ENCODE data around the gene ERC2.

Gene ERC2

DNA sequence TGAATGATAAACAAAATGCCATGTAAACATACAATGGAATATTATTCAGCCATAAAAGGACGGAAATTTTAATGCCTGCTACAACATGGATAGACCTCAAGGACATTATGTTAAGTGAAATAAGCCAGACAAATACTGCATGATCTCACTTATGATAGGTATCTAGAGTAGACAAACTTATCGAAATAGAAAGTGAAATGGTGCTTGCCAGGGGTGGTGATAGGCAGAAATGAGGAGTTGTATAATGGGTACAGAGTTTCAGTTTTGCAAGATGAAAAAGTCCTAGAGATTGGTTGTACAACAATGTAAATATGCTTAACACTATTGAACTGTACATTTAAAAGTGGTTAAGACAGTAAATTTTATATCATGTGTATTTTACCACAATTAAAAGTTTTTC is 287.8 kb downstream of the ERC2 start:
- FAIRE-seq = no peak

DNA sequence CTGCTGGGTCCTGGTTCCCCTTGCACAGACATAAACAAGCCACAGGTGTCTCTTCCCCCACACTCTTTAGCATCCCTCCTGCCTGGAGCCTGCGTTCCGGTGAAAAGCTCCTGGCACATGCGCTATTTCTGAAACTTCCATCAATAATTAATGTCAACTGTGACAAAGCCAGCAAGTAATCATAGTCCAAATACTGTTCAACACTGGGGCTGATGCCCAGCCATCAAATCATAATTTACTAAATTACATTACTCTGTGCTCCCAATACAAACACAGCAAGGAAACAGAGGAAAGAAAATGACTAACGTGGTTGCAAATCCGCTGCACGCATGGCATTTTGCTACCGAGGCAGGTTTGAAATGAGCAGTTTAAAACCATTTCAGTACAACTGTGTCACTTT is 294.7 kb downstream of the ERC2 start:
- no peak for FAIRE-seq

DNA sequence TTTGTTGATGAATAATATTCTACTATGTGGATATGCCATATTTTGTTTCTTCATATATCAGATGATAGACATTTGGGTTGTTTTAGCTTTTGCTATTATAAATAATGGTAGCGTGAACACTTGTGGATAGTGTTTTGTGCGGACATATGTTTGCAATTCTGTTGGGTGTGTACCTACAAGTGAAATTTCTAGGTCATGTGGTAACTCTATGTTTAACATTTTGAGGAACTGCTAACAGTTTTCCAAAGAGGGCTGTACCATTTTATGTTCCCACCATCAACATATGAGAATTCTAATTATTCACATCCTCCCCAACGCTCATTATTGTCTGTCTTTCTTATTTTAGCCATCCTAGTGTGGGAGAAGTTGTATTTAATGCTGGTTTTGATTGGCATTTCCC is 303.8 kb downstream of the ERC2 start:
- FAIRE-seq = no peak

DNA sequence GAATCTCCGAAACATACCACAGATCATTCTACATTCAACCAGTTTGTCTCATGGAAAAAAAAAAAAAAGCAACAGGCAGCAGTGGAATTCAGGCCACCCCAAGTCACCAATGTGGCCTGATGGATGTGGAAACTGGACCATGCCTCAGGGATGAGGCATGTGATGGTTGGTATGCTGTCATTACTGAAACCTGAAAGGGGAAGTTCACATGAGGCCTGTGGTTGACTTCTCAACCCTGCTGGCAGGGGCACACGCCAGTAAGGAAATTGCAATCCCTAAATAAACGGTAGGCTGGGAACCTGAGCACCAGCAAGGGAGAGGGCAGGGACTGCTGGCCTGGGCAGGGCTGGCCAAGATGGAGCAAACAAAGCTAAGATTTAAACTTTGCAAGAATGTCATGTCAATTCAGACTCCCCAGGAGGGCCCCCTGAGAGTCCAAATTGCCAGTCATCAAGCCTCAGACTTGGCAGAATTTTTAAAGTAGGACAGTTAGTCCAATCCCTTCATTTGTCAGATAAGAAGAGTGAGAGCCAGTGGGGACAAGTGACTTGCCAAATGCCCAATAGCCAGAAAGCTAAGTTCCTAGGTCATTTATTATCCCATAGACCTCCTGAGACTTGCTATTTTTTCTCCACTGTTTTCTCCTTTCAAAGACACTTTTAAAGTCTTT is 310.4 kb downstream of the ERC2 start:
- no peak for FAIRE-seq

DNA sequence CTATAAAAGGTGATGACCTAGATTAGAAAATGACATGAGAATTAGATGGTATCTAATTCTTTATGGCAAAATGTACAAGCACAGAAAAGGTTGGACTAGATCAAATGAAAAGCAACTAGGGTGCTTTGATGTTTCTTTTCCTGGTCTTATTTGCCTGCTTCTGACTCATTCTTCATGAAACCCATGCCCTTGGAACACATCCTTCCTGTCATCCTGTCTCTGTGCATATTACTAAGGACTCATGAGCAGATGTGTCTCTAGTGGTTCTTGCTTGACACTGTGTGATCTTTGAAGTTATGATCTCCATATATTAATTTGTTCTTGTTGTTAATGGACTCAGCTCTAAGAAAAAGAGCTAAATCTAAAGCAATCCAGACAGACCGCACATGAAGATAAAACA is 314.0 kb downstream of the ERC2 start:
- FAIRE-seq = no peak

DNA sequence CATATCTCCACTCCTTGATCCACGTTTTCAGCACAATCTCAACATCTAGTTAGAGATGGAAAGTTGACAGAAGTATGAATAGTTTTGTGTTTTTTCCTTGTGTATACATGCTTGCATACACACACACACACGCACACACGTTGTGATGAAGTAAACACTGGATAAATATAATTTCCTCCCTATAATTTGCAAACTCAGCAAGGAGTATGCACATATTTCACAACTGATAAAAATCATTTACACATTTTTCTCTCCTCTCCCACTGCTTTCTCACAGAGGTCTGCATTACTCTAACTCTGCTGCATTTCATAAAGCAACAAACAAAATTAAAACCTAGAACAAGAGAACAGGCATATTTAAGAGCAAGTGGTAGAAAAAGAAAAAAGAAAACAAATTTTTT is 320.9 kb downstream of the ERC2 start:
- no peak for FAIRE-seq

GRCh38 chr3:56145410-56145809 is 322.9 kb downstream of the ERC2 start:
- FAIRE-seq = no peak

DNA sequence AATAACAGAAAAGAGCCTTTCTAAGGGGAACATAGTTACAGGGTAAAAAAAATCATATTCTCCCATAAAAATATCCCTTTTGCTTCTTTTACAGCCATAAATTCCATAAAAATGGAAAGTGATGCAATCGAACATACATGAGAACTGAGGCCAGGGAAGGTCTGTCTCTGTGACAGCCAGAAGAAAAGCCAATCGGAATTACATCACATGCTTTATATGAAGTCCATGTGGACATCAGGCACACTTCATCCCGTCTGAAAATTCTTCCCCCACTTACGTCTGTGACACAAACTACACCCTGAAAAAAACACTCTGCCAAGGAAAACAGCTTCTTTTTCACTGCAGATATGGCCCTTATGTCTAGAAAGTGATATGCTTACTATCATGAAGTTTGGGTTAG is 323.5 kb downstream of the ERC2 start:
- no peak for FAIRE-seq

DNA sequence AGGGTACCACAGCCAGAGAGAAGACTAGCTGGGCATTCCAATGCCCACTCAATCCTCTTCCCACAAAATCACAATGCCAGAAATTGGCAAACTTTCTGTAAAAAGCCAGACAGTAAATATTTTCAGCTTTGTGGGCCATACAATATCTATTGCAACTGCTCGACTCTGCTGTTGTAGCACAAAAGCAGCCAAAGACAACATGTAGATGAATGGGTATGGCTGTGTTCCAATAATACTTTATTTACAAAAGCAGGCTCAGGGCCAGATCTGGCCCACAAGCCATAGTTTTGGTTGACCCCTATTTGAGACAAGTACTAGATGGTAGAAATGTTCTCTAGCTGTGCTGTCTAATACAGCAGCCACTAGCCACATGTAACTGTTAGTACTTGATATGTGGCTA is 330.9 kb downstream of the ERC2 start:
- no peak for FAIRE-seq

- FAIRE-seq = no peak
Measured at GRCh38 chr3:56136514-56136913, 331.8 kb downstream of the ERC2 start.

DNA sequence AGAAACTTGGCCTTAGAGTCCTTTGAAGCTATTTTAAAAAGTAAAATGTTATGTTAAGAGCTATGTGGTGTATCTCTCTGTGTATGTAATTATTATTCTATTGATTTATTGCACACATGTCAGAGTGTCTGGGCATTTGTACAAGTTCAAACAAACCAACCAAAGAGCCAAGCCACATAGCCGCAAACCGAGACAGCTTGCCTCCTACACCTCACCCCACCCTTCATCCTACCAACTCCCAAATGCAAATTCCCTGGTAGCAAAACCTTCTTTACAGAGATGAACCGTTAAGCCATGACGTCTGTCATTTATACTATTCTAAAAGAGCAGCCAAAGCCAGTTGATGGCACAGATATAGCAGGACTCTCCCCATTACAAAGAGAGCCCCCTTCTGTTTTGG is 332.3 kb downstream of the ERC2 start:
- FAIRE-seq = no peak

GRCh38 chr3:56133423-56133822 is 334.8 kb downstream of the ERC2 start:
- FAIRE-seq = no peak

- no peak for FAIRE-seq
Measured at GRCh38 chr3:56132762-56133161, 335.5 kb downstream of the ERC2 start.

GRCh38 chr3:56131974-56132590 is 336.2 kb downstream of the ERC2 start:
- no peak for FAIRE-seq

GRCh38 chr3:56130036-56130435 is 338.2 kb downstream of the ERC2 start:
- FAIRE-seq = no peak

DNA sequence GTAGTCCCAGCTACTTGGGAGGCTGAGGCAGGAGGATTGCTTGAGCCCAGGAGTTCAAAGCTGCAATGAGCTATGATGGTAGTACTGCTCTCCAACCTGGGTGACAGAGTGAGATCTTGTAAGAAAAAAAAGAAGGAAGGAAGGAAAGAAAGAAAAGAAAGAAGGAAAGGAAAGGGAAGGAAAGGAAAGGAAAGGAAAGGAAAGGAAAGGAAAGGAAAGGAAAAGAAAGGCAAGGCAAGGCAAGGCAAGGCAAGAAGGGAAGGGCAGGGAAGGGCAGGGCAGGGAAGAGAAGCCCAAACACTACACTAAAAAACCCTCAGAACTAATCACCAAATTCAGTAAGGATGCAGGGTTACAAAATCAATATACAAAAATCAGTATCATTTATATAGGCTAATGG is 341.6 kb downstream of the ERC2 start:
- FAIRE-seq = no peak

DNA sequence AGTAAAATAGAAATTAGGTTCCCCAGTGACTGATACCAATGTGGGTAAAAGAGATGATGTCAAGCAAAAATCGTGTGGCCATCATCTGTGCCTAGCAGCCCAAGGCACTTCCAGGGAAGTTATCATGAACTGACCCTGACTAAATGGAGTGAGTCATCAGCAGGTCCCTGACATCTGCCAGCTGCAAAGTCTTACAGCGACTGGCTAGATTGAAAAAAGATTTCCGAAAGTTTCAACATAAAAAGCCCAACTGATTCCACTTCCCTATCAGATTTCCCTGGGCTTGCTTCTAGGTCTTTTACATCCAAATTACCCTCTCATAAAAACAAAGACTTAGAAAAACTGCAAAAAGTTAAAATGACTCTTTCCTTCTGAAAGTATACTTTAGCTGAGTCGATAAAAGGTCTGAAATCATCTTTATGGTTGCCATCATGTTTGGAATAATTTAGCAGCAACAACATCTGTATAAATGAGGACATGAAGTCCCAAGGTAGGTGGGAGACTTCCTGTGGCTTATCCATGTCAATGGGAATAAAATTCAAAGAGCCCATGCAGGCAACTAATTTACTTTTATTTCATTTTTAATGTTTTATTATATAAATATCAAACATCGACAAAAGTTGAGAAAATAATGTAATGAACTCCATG is 342.8 kb downstream of the ERC2 start:
- FAIRE-seq = no peak

DNA sequence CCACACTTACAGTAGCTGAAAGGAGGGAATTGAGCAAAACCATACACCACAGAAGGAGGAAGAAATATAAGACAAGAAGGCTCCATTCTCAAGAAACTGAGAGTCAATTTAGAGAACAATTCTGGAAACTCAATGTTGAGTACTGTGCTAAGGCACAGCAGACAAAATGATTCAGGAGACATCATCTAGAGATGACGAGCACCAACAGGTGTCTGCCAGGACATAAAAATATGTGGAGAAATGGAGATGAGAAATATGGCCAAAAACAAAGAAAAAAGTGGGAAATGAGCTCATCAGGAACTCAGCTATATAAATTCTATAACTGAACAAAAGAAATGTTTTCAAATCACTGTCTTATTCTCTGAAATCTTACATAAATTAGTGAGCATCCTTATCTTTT is 343.7 kb downstream of the ERC2 start:
- FAIRE-seq = no peak

- FAIRE-seq = no peak
Measured at GRCh38 chr3:56123487-56123886, 344.8 kb downstream of the ERC2 start.

DNA sequence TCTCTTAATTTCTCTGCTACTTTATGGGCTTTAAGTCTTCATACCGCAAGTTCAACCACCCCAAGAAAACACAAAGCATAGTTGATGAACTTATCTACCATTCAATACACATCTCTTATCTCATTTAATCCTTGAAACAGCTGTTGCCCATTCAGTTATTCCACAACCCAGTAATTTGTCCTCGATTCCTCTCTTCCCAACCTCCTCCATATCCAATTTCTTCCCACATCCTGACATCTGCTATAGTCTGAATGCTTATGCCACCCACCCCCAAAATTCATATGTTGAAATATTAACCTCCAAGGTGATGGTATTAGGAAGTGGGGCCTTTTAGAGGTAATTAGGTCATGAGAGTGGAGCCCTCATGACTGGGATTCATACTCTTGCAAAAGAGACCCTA is 345.4 kb downstream of the ERC2 start:
- FAIRE-seq = no peak

DNA sequence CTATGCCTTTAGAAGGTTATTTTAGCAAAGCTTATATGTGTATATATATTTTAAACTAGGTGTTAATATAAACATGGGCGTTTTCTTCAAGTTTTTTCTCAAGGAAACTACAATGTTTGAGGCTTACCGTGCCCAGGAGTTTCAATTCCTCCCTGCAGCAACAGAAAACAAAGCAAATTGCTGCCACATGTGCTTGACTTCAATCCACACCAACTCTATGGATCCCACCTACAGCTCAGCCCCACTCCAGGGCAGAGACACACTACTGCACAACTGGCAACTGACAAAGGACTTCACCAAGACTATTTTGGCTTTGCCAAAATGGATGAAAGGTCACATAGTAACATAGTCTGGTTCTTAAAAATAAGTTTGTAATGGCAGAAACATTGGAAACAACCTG is 346.6 kb downstream of the ERC2 start:
- FAIRE-seq = no peak

- no peak for FAIRE-seq
Measured at GRCh38 chr3:56119575-56120349, 348.5 kb downstream of the ERC2 start.

- no peak for FAIRE-seq
Measured at GRCh38 chr3:56118968-56119367, 349.3 kb downstream of the ERC2 start.

GRCh38 chr3:56115698-56116097 is 352.6 kb downstream of the ERC2 start:
- FAIRE-seq = no peak

Data from A204.1 (cell line).